HL-60 (cell line): ENCODE results near the gene SMC1A.

Source experiments
- CTCF ChIP-seq: IDR thresholded peaks from one replicate; pipeline ENCODE4 v1.5.1; 2011; ENCODE audit warnings: low read length, control low read depth, inconsistent platforms; ENCODE audit not compliant: insufficient read depth
- GABPA ChIP-seq: IDR thresholded peaks from 2 replicates; pipeline ENCODE4 v1.6.1; 2012; ENCODE audit warnings: low read depth
- POLR2AphosphoS5 ChIP-seq: IDR thresholded peaks from 2 replicates; pipeline ENCODE4 v1.6.1; 2012; ENCODE audit warnings: low read depth

DNA sequence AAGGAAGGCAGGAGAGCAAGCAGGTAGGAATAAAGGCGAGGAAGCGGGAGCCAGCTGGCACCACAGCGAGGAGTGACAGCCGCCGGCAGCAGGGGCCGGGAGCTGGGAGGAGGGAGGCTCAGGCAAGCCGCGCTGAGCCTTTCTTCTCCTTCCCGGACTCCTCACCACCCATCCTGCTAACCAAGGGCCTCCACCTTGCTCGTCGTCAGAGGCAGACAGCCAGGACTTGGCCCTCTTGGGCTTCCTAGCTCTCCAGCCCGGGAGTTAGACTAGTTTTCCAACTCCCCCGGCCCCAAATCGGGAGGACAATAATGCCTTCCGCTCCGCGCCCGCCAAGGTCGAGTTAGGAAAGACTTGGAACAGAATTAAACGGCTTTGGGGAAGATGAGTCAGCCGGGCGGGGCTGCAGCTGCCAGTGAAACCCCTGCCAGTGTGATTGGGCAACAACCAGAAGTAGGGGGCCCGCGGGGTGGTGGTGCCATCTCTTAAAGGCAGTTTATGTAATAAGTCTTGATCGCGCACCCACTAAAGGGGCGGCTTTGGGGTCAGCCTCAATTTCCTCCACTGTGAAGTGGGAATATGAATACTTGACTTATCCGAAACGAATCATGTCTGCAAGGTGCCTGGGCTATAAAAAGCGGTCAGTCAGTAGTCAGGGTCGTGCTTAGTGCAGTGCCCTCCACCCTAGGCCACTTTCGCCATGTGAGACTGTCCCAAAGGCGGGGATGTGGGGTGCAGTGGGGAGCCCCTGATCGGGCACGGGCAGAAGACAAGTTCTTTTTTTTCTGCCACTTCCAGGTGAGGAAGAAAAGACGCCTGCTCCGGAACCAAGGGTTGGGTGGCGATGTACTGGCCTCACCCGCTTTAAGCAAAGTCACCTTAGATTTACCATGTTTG lies 18.4 kb upstream of the SMC1A start:
- no peak for TF ChIP-seq CTCF
- TF ChIP-seq POLR2AphosphoS5, result no peak
- TF ChIP-seq GABPA, result no peak
